KOPT-K1 (cell line): ENCODE data around the gene UBE2V1.
"Not testable (repeated sequence)": the region's sequence is repeated elsewhere in the genome, so short reads cannot be mapped to it uniquely, and the experiment has no call there.

Experiments
- H3K27ac ChIP-seq: fragments of 200-600 bp; sonication (generic); 2 replicates; pipeline ENCODE4 v1.5.1; 2016; ENCODE audit warnings: antibody characterized with exemption, mild to moderate bottlenecking, low read depth, low read length; ENCODE audit not compliant: poor library complexity, severe bottlenecking
- H3K36me3 ChIP-seq: fragments of 200-600 bp; sonication (generic); 2 replicates; pipeline ENCODE4 v1.5.1; 2017; ENCODE audit warnings: antibody characterized with exemption, mild to moderate bottlenecking, low read length, moderate library complexity; ENCODE audit not compliant: insufficient read depth
- H3K9me3 ChIP-seq: fragments of 200-600 bp; sonication (generic); 2 replicates; pipeline ENCODE4 v1.5.1; 2017; ENCODE audit warnings: antibody characterized with exemption, low read length, mild to moderate bottlenecking; ENCODE audit not compliant: insufficient read depth, poor library complexity, severe bottlenecking

UBE2V1 gene

GRCh38 chr20:50113420-50114224, 672 bp upstream of the UBE2V1 start:
- Histone ChIP-seq H3K9me3 (no peaks in the 10 kb centered on the region), H3K27ac (peak overlapping the region; percentile 79), H3K36me3 (peaks cover 3% of the 10 kb centered on the region; the same call in 1 of the 2 replicates)

DNA sequence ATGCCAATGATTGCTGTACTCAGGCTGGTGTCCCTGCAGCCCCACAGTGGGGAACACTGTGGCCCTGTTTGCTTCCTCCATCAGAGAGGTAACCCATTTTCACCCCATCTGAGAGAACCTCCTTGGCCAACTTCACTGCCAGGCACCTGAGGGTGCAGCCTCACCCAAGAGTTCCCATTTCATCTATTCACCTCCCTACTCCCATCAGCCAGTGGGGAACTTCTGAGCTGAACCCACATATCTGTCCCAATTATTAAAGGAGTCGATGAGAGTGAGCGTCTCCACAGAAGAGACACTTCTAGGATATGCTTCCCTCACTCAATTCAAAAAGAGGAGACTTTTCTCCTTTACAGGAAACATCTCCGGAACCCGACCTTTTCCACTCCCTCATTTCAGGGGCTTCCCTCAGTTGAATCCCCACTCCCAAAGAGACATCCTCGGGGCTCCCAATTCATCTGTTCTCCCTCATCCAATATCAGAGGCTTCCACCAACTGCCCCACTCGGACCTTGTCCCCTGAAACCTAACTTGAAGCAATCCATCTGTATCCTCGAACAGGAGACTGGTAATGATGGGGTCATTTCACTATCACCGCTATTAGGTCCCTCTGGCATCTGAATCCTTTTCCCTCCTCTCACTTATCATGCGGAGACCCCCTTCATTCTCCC, 988 bp downstream of the UBE2V1 start:
- Histone ChIP-seq H3K36me3 (peaks cover 19% of the 10 kb centered on the region; the same call in 1 of the 2 replicates), H3K27ac (peak overlapping the region; percentile 79), H3K9me3 (no peaks in the 10 kb centered on the region)

DNA sequence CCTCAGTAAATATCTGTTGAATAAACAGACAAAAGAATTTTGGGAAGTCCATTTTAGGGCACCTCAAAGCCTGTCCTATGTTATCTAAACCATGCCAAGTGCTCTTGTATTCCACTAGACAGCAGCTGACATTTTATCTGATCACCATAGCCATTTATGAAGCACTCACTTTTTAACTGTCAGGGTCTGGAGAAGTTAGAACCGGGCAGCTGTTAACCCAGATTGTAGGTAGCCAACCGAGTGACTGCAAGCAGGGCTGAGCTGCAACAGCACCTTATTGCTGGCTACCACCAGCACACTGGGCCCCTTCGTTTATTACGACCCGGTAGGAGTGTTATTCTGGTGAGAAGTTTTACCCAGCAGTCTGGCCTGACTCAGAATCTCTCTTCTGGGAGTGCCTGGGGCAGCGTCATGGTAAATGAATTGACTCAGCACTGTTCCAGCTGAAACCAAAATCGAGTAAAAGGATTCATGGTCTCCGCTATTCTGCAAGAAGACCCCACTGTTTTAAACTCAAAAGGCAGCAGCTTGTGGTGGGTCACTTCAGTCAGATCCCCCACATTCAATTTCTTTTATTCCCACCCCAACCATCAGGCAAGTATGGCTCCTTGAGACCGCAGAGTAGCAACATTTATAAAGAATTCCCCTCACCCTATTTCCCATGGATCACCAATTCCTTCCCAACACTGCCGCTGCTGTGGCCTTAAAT, 1.7 kb downstream of the UBE2V1 start:
- no peaks in the 10 kb centered on the region for H3K9me3 ChIP-seq
- H3K27ac ChIP-seq = peak overlapping the region; percentile 79

GRCh38 chr20:50110141-50111047, 2.6 kb downstream of the UBE2V1 start:
- peak overlapping the region; percentile 7 for H3K27ac ChIP-seq
- H3K9me3 ChIP-seq = no peaks in the 10 kb centered on the region
- peaks cover 26% of the 10 kb centered on the region; the same call in 1 of the 2 replicates for H3K36me3 ChIP-seq

More for the DNA sequence above, 1.7 kb downstream of the UBE2V1 start:
- peaks cover 25% of the 10 kb centered on the region; the same call in 1 of the 2 replicates for H3K36me3 ChIP-seq

GRCh38 chr20:50108556-50109235, 4.3 kb downstream of the UBE2V1 start:
- peaks cover 26% of the 10 kb centered on the region for H3K36me3 ChIP-seq
- H3K27ac ChIP-seq = no peak overlapping the region
- H3K9me3 ChIP-seq = no peaks in the 10 kb centered on the region

DNA sequence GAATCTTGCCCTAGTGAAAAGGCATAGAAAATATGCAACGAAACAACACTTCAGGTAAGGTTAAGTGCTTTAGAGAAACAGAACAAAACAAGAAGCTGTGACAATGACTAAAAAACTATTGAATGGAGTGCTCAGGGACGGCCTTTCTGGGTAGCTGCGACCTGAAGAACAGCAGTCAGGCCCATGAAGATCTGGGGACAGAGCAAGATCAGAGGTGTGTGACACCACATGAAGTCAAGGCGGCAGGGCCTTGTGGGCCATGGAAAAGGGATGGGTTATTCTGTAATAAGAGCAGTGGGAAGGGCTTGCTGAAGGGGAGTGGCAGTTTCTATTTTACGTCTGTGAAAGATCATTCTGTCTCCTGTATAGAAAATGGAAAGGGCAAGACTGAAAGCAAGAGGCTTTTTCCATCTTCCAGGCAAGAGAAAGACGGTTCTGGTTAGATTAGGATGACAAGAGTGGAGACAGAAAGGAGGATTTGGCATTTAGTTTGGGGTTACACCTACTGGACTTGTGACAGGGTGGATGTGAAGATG, 5.1 kb downstream of the UBE2V1 start:
- Histone ChIP-seq H3K9me3 (no peaks in the 10 kb centered on the region), H3K36me3 (peaks cover 29% of the 10 kb centered on the region), H3K27ac (no peak overlapping the region)

GRCh38 chr20:50107086-50107660, 5.8 kb downstream of the UBE2V1 start:
- Histone ChIP-seq H3K9me3 (no peaks in the 10 kb centered on the region), H3K36me3 (peaks cover 34% of the 10 kb centered on the region), H3K27ac (no peak overlapping the region)

GRCh38 chr20:50106669-50107068, 6.3 kb downstream of the UBE2V1 start:
- not testable (repeated sequence) for H3K27ac ChIP-seq

DNA sequence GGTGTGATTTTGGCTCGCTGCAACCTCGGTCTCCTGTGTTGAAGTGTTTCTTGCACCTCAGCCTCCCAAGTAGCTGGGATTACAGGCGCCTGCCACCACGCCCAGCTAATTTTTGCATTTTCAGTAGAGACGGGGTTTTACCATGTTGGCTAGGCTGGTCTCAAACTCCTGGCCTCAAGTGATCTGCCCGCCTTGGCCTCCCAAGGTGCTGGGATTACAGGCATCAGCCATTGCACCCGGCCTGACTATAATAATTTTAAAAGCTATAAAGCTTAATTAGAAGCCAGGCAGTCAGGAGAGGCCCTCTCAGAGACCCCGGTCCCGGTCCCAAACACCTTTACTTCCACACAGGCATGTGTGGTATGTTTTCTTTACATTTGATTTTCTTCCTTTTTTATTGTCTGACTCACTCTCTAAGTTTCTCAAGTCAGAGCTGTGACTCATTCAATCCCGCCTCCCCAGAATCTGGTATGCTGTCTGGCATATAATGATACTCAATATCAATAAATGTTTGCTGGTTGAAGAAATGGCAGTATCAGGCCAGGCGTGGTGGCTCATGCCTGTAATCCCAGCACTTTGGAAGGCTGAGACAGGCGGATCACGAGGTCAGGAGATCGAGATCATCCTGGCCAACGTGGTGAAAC, 9.4 kb downstream of the UBE2V1 start:
- H3K36me3 ChIP-seq = peaks cover 46% of the 10 kb centered on the region
- H3K27ac ChIP-seq = not testable (repeated sequence)

More at GRCh38 chr20:50106669-50107068, 6.3 kb downstream of the UBE2V1 start:
- not testable (repeated sequence) for H3K9me3 ChIP-seq
- peaks cover 36% of the 10 kb centered on the region for H3K36me3 ChIP-seq

GRCh38 chr20:50102551-50102950, 10.4 kb downstream of the UBE2V1 start:
- H3K27ac ChIP-seq, H3K9me3 ChIP-seq: not testable (repeated sequence)
- H3K36me3 ChIP-seq = peaks cover 45% of the 10 kb centered on the region

More for the DNA sequence above, 9.4 kb downstream of the UBE2V1 start:
- H3K9me3 ChIP-seq = not testable (repeated sequence)

DNA sequence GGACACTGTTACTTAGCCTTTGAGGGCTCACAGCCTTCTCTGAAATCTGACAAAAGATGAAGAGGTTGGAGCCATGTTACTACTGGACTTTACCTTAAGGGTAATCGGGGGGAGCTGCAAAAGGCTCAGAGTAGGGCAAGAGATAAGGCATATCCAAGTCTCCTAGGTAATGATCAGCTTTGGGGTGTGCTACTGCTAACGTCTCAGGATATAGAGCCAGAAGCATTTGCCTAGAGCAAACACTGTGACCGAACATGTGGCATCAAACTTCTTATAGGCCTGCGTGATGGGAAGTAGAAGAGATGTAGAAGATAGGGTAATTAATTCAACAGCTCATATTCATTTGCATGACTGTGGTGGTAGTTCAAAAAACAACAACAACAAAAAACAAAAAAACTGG, 11.1 kb downstream of the UBE2V1 start:
- Histone ChIP-seq H3K27ac (no peak overlapping the region), H3K36me3 (peaks cover 46% of the 10 kb centered on the region), H3K9me3 (no peaks in the 10 kb centered on the region)

DNA sequence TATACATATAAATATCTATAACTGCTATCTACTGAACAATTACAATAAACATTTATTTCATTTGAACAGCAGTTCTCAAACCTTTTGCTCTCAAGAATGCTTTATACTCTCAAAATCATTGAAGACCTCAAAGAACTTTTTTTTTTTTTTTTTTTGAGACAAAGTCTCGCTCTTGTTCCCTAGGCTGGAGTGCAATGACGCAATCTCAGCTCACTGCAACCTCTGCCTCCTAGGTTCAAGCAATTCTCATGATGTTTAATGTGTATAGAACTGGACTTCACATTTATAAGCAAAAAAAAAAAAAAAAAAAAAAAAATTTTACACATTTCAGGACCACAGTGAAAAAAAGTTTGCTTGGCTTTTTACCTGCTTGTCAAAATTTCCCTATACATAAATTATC, 11.7 kb downstream of the UBE2V1 start:
- H3K27ac ChIP-seq = no peak overlapping the region
- H3K9me3 ChIP-seq = no peaks in the 10 kb centered on the region
- peaks cover 46% of the 10 kb centered on the region for H3K36me3 ChIP-seq

- no peak overlapping the region for H3K27ac ChIP-seq
- H3K9me3 ChIP-seq = no peaks in the 10 kb centered on the region
- H3K36me3 ChIP-seq = peaks cover 53% of the 10 kb centered on the region
Measured at GRCh38 chr20:50100552-50100951, 12.4 kb downstream of the UBE2V1 start.
